Neural crest cell (in vitro differentiated cells): ENCODE data around the gene SLC13A4. TPM values are rescaled to one million over a fixed set of nuclear protein-coding genes. Genes with fewer than 3 reads are reported as not detected.

Experiments
- DNase-seq: peaks from one replicate; pipeline ENCODE4 v3.0.0; 2021; ENCODE audit warnings: low read depth, mixed read lengths, low spot score
- H3K27ac Mint-ChIP-seq: one replicate; pipeline ENCODE4 v1.8.0; 2021; ENCODE audit warnings: mild to moderate bottlenecking, mixed read lengths; ENCODE audit not compliant: unreplicated experiment
- H3K27me3 Mint-ChIP-seq: 2 replicates; pipeline ENCODE4 v1.8.0; 2021; ENCODE audit warnings: low read depth, mild to moderate bottlenecking, mixed read lengths
- H3K36me3 Mint-ChIP-seq: 2 replicates; pipeline ENCODE4 v1.8.0; 2021; ENCODE audit warnings: low read depth, mild to moderate bottlenecking, mixed read lengths
- H3K4me1 Mint-ChIP-seq: 2 replicates; pipeline ENCODE4 v1.8.0; 2021; ENCODE audit warnings: mixed read lengths
- H3K4me3 Mint-ChIP-seq: one replicate; pipeline ENCODE4 v1.8.0; 2021; ENCODE audit warnings: mild to moderate bottlenecking, mixed read lengths
- H3K9me3 Mint-ChIP-seq: 2 replicates; pipeline ENCODE4 v1.8.0; 2021; ENCODE audit warnings: mixed read lengths
- total RNA-seq: library from RNA; stranded (reverse); gene quantifications from 2 replicates; pipeline ENCODE4 v1.2.1, GENCODE V29; 2021
- TF ChIP-seq, protein P1 (sequence below): fragments of 200-600 bp; sonication (generic); conservative IDR thresholded peaks from 2 replicates; pipeline ENCODE4 v1.5.0; 2021; ENCODE audit warnings: antibody characterized with exemption, mild to moderate bottlenecking

Gene SLC13A4
- total RNA-seq, 1 donor from 2014 or later: 0.68 TPM

DNA sequence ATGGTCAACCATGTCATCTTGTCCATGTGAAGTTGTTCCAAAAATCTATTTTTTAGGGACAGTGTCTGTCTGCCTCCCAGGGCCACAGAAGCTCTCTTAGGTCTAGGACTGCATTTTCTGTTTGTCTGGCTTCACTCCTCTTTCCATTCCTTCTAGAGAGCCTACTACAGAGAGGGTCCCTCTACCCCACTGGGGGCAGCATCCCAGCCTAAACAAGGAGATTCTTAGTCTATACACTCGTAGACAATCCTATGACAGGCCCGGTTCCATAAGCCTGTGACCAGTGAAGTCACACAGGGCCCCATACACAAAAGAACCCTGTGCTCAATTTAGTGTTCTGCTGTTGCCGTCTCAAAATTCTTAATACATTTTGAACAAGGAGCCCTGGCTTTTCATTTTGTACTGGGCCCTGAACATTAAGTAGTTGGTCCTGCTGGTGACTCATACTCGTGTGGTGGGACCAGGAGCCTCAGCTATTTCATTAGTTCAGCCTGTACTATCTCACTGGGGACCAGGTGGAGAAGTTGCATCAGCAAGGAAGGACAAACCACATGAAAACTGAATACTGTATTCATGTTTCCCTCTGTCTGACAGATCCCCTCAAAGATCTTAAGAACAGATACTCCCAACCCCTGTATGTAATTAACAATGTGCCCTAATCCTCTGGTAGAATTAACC lies 44.1 kb upstream of the SLC13A4 start:
- TF ChIP-seq, protein P1, sequence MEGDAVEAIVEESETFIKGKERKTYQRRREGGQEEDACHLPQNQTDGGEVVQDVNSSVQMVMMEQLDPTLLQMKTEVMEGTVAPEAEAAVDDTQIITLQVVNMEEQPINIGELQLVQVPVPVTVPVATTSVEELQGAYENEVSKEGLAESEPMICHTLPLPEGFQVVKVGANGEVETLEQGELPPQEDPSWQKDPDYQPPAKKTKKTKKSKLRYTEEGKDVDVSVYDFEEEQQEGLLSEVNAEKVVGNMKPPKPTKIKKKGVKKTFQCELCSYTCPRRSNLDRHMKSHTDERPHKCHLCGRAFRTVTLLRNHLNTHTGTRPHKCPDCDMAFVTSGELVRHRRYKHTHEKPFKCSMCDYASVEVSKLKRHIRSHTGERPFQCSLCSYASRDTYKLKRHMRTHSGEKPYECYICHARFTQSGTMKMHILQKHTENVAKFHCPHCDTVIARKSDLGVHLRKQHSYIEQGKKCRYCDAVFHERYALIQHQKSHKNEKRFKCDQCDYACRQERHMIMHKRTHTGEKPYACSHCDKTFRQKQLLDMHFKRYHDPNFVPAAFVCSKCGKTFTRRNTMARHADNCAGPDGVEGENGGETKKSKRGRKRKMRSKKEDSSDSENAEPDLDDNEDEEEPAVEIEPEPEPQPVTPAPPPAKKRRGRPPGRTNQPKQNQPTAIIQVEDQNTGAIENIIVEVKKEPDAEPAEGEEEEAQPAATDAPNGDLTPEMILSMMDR: no peak
- Mint-ChIP-seq H3K27ac (peak overlapping the region; percentile 59), H3K36me3 (no peaks in the 10 kb centered on the region), H3K4me3 (no peak overlapping the region), H3K9me3 (peaks cover 1% of the 10 kb centered on the region), H3K4me1 (peaks cover 11% of the 10 kb centered on the region), H3K27me3 (peaks cover 4% of the 10 kb centered on the region)
- no peak for DNase-seq

DNA sequence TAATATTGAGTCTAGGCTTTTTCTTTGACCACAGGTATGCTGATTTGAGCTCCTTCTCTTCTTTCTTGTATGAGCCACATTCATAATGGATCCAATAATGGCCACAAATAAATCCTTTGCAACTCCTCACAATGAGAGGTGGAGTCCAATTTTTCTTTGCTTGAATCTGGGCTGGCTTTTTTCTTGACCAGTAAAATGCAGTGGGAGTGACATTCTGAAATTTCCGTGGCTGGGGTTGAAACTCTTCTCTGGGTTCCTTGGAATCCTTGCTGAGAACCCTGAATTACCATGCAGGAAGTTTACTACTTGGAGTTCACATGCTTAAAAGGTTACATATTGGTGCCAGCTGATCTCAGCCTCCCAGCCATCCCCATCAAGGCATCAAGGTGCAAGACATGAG lies 43.1 kb upstream of the SLC13A4 start:
- DNase-seq: no peak
- H3K27ac Mint-ChIP-seq: no peak overlapping the region
- TF ChIP-seq, protein P1: no peak
- H3K36me3 Mint-ChIP-seq: no peaks in the 10 kb centered on the region
- H3K9me3 Mint-ChIP-seq: no peaks in the 10 kb centered on the region
- H3K4me3 Mint-ChIP-seq: no peak overlapping the region
- peaks cover 11% of the 10 kb centered on the region for H3K4me1 Mint-ChIP-seq
- H3K27me3 Mint-ChIP-seq: peaks cover 7% of the 10 kb centered on the region

DNA sequence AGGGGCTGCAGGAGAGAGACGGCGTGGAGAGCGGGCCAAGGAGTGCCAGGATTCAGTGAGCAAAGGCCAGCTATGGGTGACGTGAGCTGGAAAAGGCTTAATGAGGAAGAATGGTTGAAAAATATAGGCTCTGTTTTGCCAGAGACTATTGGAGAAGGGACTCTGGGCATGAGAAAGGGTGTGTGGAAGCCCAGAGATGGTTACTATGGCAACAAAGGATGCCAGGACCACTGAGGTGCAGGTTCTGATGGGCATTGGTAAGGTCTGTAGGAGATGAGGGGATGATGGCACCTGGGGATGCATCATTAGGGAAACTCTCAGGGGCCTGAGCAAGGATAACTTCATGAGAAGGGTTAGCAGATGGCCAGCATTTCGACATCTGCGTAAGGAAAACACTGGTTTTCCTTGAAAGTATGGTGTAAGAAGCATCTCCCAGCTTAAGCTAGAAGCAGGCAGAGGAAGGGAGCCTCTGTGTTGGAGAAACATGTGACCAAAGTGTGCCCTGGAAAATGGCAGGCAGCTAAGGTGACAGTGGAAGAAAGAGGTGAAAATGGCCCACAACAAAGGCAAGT lies 42.2 kb upstream of the SLC13A4 start:
- TF ChIP-seq, protein P1: no peak
- H3K4me3 Mint-ChIP-seq: no peak overlapping the region
- H3K27ac Mint-ChIP-seq: no peak overlapping the region
- no peak for DNase-seq
- H3K36me3 Mint-ChIP-seq: no peaks in the 10 kb centered on the region
- H3K9me3 Mint-ChIP-seq: no peaks in the 10 kb centered on the region
- peaks cover 15% of the 10 kb centered on the region for H3K4me1 Mint-ChIP-seq
- peaks cover 12% of the 10 kb centered on the region for H3K27me3 Mint-ChIP-seq

DNA sequence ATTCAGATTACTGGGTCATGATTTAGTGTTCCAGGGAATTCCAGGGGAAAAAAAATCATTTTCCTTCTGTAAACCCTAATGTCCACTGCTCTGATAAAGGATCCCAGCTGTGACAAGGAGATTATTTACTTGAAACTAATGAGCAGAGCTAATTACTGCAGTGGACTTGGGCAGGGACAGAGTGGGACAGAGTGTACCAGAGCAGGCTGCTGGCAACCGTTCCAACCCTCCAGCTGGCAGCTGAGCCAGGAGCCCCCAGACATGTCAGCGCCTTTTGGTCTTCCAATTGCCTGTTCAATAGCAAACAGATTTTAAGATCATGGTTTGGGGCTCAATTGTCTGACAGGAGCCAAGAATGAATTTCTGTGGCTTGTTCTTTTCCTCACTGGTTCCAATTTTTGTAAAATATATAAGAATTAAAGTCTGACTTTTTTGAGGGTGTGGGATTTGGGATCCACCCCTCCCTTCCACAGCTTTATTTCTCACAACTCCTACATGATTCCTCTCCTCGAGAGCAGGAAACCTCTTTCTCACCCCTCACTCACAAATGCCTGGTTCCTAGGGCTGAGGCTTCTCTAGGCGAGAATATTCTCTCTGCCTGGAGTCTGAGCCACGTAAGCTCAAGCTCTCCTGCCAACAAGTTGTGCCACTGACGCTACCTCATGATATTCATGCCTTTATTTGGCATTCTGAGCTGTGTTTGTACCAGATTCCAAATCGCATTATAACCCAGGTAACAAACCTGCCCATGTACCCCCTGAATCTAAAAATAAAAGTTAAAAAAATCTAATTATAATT lies 41.2 kb upstream of the SLC13A4 start:
- Mint-ChIP-seq H3K4me3 (no peak overlapping the region), H3K27me3 (peaks cover 15% of the 10 kb centered on the region)
- no peak for DNase-seq

DNA sequence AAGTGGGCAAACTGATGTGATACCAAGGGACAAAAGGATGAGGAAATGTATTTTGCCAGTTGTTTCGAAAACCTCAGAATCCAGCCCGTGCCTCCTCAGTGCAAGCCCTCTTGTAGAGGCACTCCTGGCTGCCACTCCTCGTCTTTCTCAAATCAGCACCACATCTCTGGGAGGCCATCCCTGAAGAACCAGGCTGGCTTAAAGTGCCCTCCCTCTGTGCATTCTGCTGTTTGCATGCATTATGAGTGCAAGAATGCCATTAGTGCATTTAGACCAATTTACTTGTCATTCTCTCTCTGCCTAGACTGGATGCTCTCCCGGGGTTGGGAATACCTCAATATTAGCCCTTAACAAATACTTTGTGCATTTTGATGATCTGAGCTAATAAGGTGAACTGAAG lies 40.5 kb upstream of the SLC13A4 start:
- no peaks in the 10 kb centered on the region for H3K36me3 Mint-ChIP-seq
- peaks cover 15% of the 10 kb centered on the region for H3K27me3 Mint-ChIP-seq
- TF ChIP-seq, protein P1: no peak
- H3K27ac Mint-ChIP-seq: no peak overlapping the region
- H3K4me3 Mint-ChIP-seq: no peak overlapping the region
- peaks cover 6% of the 10 kb centered on the region for H3K4me1 Mint-ChIP-seq
- H3K9me3 Mint-ChIP-seq: no peaks in the 10 kb centered on the region
- no peak for DNase-seq

More for the DNA sequence above, 41.2 kb upstream of the SLC13A4 start:
- no peaks in the 10 kb centered on the region for H3K9me3 Mint-ChIP-seq
- no peak overlapping the region for H3K27ac Mint-ChIP-seq
- TF ChIP-seq, protein P1: no peak
- peaks cover 12% of the 10 kb centered on the region for H3K4me1 Mint-ChIP-seq
- H3K36me3 Mint-ChIP-seq: no peaks in the 10 kb centered on the region
